Heart left ventricle (tissue), 16 donors: ENCODE measurements around the gene CHCHD3. TPM values are rescaled to one million over a fixed set of nuclear protein-coding genes. Genes with fewer than 3 reads are reported as not detected.
A peak's percentile ranks its signal among the peaks of the same experiment; 100 is the strongest.

Experiments used
- ATAC-seq, 4 donors: fragments of 200-7000 bp; cut with Tn5 transposase; one replicate each; pipeline ENCODE4 v1.9.1; 2020 to 2022; ENCODE audit warnings: moderate library complexity in 4 of 4, mild to moderate bottlenecking in 3 of 4, moderate number of reproducible peaks in 1 of 4
- DNase-seq, 5 donors: peaks; one replicate each; pipeline ENCODE4 v3.0.0-alpha.2; 2020
- H3K27ac ChIP-seq, 12 donors: fragments of 200-600 bp; sonication (generic) in 4 of 12; one replicate each; pipeline versions ENCODE4 v1.5.0 to v1.8.0; 2016 to 2022; ENCODE audit warnings: mild to moderate bottlenecking in 2 of 12
- H3K27me3 ChIP-seq, 9 donors: fragments of 200-600 bp; sonication (generic) in 2 of 9; one replicate each; pipeline versions ENCODE4 v1.5.1 to v1.8.0; 2016 to 2022; ENCODE audit warnings: mild to moderate bottlenecking in 3 of 9
- H3K36me3 ChIP-seq, 9 donors: fragments of 200-600 bp; sonication (generic) in 2 of 9; one replicate each; pipeline versions ENCODE4 v1.5.0 to v1.8.0; 2018 to 2022; ENCODE audit warnings: mild to moderate bottlenecking in 2 of 9
- H3K4me1 ChIP-seq, 12 donors: fragments of 200-600 bp; sonication (generic) in 4 of 12; one replicate each; pipeline versions ENCODE4 v1.5.0 to v1.8.0; 2016 to 2022; ENCODE audit warnings: mild to moderate bottlenecking in 3 of 12
- H3K4me3 ChIP-seq, 12 donors: fragments of 200-600 bp; sonication (generic) in 4 of 12; one replicate each; pipeline versions ENCODE4 v1.5.0 to v1.8.0; 2017 to 2022; ENCODE audit warnings: mild to moderate bottlenecking in 9 of 12, moderate library complexity in 4 of 12
- H3K9me3 ChIP-seq, 12 donors: fragments of 200-600 bp; sonication (generic) in 4 of 12; one replicate each; pipeline versions ENCODE4 v1.5.0 to v1.8.0; 2016 to 2022; ENCODE audit warnings: mild to moderate bottlenecking in 1 of 12
- CTCF ChIP-seq, 12 donors: fragments of 200-600 bp; sonication (generic) in 4 of 12; IDR thresholded peaks; one replicate each; pipeline versions ENCODE4 v1.5.0 to v1.8.0; 2018 to 2022; ENCODE audit warnings: antibody characterized with exemption in 12 of 12, mild to moderate bottlenecking in 5 of 12
- POLR2A ChIP-seq, 2 donors: fragments of 450-650 bp; IDR thresholded peaks; one replicate each; pipeline ENCODE4 v1.6.1; 2017; ENCODE audit warnings: antibody characterized with exemption in 2 of 2, mild to moderate bottlenecking in 2 of 2, moderate library complexity in 2 of 2
- WGBS, 4 donors: extraction: QIAGEN DNeasy Blood & Tissue Kit in 2 of 4; methylation state at CpG; one replicate each; pipeline versions ENCODE4 v1.1.5 to v1.1.7; 2013 to 2018; 5-methylcytosine and 5-hydroxymethylcytosine counted together
- intact Hi-C, 10 donors: fragments of 100-400 bp; cut with DNase I; formaldehyde crosslinking; loops; one replicate each; pipeline versions ENCODE4 v1.11.1 to v1.14.2; 2022
- polyA plus RNA-seq, 2 donors: library from polyadenylated mRNA; stranded (reverse); fragments of 200-250 nt; gene quantifications; one replicate each; pipeline ENCODE4 v1.2.3, GENCODE V29; 2013
- total RNA-seq, 9 donors: library from RNA; depleted of rRNA in 2 of 9; stranded (reverse); fragments of >200 nt in 2 of 9; fragmentation: NEBNext Ultra II Directional in 3 of 9; extraction: Animal tissue kit (Norgen Biotek cat#: 25700) in 3 of 9; gene quantifications; one replicate each; pipeline versions ENCODE4 v1.1.0 to v1.2.4, GENCODE V29; 2016 to 2023
- donor health status: ischemic (EF 13 %, LVEDD 7.1; RV severe dilation, severe dysfunction).
- donor health status: healthy with polysubstance abuse.
- donor health status: DM: no; HTN: yes; CAD: no.
- donor health status: DM: no; HTN: no; CAD: no.
- donor health status: ischemic (EF 25% LVEDD 6.9; RV normal size, moderate dysfunction).
- donor health status: ischemic (EF 25% LVEDD 5.7; RV mildly dilated, moderate dysfunction).
- donor health status: healthy.
- donor health status: DM: yes; HTN: yes; CAD: no.
- donor health status: ischemic (EF 35%, LVEDD 5.7; RV mildly dilated, moderate dysfunction).
- donor health status: nonischemic (EF 11% LVEDD 7.7; RV severe dilation, severe dysfunction).
- donor health status: DM: yes; HTN: yes; CAD: no.
- donor health status: PGD.
- donor health status: ischemic (EF 29% LVEDD 5.4; RV normal size, mild dysfunction).
- donor health status: nonischemic (EF 23%, LVEDD 6.1; RV moderate dilation, normal function).

CHCHD3 gene
- total and polyA plus RNA-seq, 11 donors, result 92.9 to 197 (median 176) TPM

GRCh38 chr7:132836746-132837145, 245.1 kb downstream of the CHCHD3 start:
- no peak for TF ChIP-seq CTCF (IDR thresholded peaks at IDR 0.05)
- no peak for TF ChIP-seq POLR2A (IDR thresholded peaks at IDR 0.05)
- no peaks in the 10 kb centered on the region for H3K27me3 ChIP-seq
- ATAC-seq (peak in 1 of 4 donors; percentile 43), DNase-seq (no peak)
- no peaks in the 10 kb centered on the region for H3K9me3 ChIP-seq
- intact Hi-C loops, result no loop called here
- WGBS, 4 donors, result 95 to 100% (median 99%) methylated on average over 1 of the region's 1 CpG
- no peak overlapping the region for H3K4me3 ChIP-seq
- peak overlapping the region in 2 of 12 donors; percentile 31 to 62 for H3K27ac ChIP-seq
- H3K4me1 ChIP-seq, result peaks cover 0 to 21% (median 3%) of the 10 kb centered on the region in 12 donors
- H3K36me3 ChIP-seq, result peaks cover 0 to 16% (median 0%) of the 10 kb centered on the region in 9 donors

- H3K4me1 ChIP-seq, result peaks cover 0 to 7% (median 0%) of the 10 kb centered on the region in 12 donors
- no peak for DNase-seq
- TF ChIP-seq POLR2A (IDR thresholded peaks at IDR 0.05), result no peak
- TF ChIP-seq CTCF (IDR thresholded peaks at IDR 0.05), result no peak
- H3K9me3 ChIP-seq, result no peaks in the 10 kb centered on the region
- no peak overlapping the region for H3K27ac ChIP-seq
- H3K27me3 ChIP-seq, result no peaks in the 10 kb centered on the region
- intact Hi-C loops, result no loop called here
- 76 to 89% (median 80%) methylated on average over 2 of the region's 2 CpGs for WGBS, 4 donors
- no peak overlapping the region for H3K4me3 ChIP-seq
- peaks cover 0 to 12% (median 0%) of the 10 kb centered on the region in 9 donors for H3K36me3 ChIP-seq
- no peak for ATAC-seq
These were observed 250.9 kb downstream of the CHCHD3 start for GRCh38 chr7:132830941-132831340.

- H3K27ac ChIP-seq, result no peak overlapping the region
- no peak for ATAC-seq
- intact Hi-C loops, result no loop called here
- H3K4me1 ChIP-seq, result peaks cover 0 to 11% (median 2%) of the 10 kb centered on the region in 12 donors
- no peak for DNase-seq
- H3K27me3 ChIP-seq, result no peaks in the 10 kb centered on the region
- H3K4me3 ChIP-seq, result no peak overlapping the region
- H3K36me3 ChIP-seq, result no peaks in the 10 kb centered on the region
- no peaks in the 10 kb centered on the region for H3K9me3 ChIP-seq
- no peak for TF ChIP-seq POLR2A (IDR thresholded peaks at IDR 0.05)
- no peak for TF ChIP-seq CTCF (IDR thresholded peaks at IDR 0.05)
These were observed 253.4 kb downstream of the CHCHD3 start for GRCh38 chr7:132828502-132828901.

GRCh38 chr7:132825932-132826835, 255.7 kb downstream of the CHCHD3 start:
- no peaks in the 10 kb centered on the region for H3K9me3 ChIP-seq
- no peak overlapping the region for H3K4me3 ChIP-seq
- H3K27ac ChIP-seq, result no peak overlapping the region
- TF ChIP-seq CTCF (IDR thresholded peaks at IDR 0.05) (no peak), POLR2A (IDR thresholded peaks at IDR 0.05) (no peak)
- DNase-seq (no peak), ATAC-seq (peak in 1 of 4 donors; percentile 56)
- H3K4me1 ChIP-seq, result peaks cover 0 to 11% (median 2%) of the 10 kb centered on the region in 12 donors
- no peaks in the 10 kb centered on the region for H3K27me3 ChIP-seq
- WGBS, 4 donors, result 78 to 84% (median 80%) methylated on average over 6 of the region's 6 CpGs
- intact Hi-C loops, result no loop called here
- no peaks in the 10 kb centered on the region for H3K36me3 ChIP-seq
